K562 (cell line): Measurements from ENCODE around the gene BAG2.

Experiments used
- CBX8 ChIP-seq: fragments of 200-600 bp; sonication (generic); IDR thresholded peaks from 2 replicates; pipeline ENCODE4 v1.6.1; 2012; ENCODE audit warnings: borderline replicate concordance, mixed run types, low read depth, mild to moderate bottlenecking, moderate library complexity, mixed read lengths, low read length, control low read depth, inconsistent platforms; ENCODE audit not compliant: poor library complexity, severe bottlenecking; ENCODE audit errors: extremely low read depth
- HDAC6 ChIP-seq: IDR thresholded peaks from 2 replicates; pipeline ENCODE4 v1.6.1; 2012; ENCODE audit warnings: low read depth, mild to moderate bottlenecking, control low read depth, inconsistent platforms, low read length, moderate library complexity
- KAT7 ChIP-seq: sonication (generic); formaldehyde crosslinking; IDR thresholded peaks from 2 replicates; pipeline ENCODE4 v1.8.0; 2022; ENCODE audit warnings: missing genetic modification reagents, mild to moderate bottlenecking, borderline replicate concordance
- MAX ChIP-seq: sonication (generic); formaldehyde crosslinking; IDR thresholded peaks from 2 replicates; pipeline ENCODE4 v1.9.0; 2022; ENCODE audit warnings: mild to moderate bottlenecking, missing genetic modification reagents
- MXI1 ChIP-seq: IDR thresholded peaks from 2 replicates; pipeline ENCODE4 v1.6.1; 2011; ENCODE audit warnings: low read depth, mild to moderate bottlenecking, improper control_type of control experiment, low read length
- ZNF197 ChIP-seq: fragments of 200-800 bp; sonication (Bioruptor generic); IDR thresholded peaks from 2 replicates; pipeline ENCODE4 v1.6.1; 2016; ENCODE audit warnings: low read depth, missing genetic modification characterization, missing compliant biosample characterization
- ZNF584 ChIP-seq: fragments of 200-800 bp; sonication (Bioruptor generic); IDR thresholded peaks from 2 replicates; pipeline ENCODE4 v1.6.1; 2016; ENCODE audit warnings: low read depth, mild to moderate bottlenecking, missing genetic modification characterization, missing compliant biosample characterization
- ZNF586 ChIP-seq: fragments of 450-650 bp; formaldehyde crosslinking; conservative IDR thresholded peaks from 2 replicates; pipeline ENCODE4 v1.4.0; 2020; ENCODE audit warnings: mild to moderate bottlenecking, moderate library complexity
- TF ChIP-seq, protein P1 (sequence below), 3 experiments: IDR thresholded peaks in 2 of 3; conservative IDR thresholded peaks in 1 of 3; 2 replicates each; pipeline ENCODE4 v1.5.1; 2011 to 2012; ENCODE audit warnings: low read length in 3 of 3, mild to moderate bottlenecking in 3 of 3, control low read depth in 2 of 3, improper control_type of control experiment in 1 of 3, inconsistent platforms in 1 of 3, low read depth in 1 of 3, mixed read lengths in 1 of 3, moderate library complexity in 1 of 3; ENCODE audit not compliant: insufficient read depth in 2 of 3
- TF ChIP-seq, protein P2 (sequence below): sonication (generic); formaldehyde crosslinking; IDR thresholded peaks from 2 replicates; pipeline ENCODE4 v1.8.1; 2022; ENCODE audit warnings: missing genetic modification reagents

GRCh38 chr6:57147401-57147800, 24.7 kb upstream of the BAG2 start:
- TF ChIP-seq MXI1, result no peak
- TF ChIP-seq MAX (CRISPR knock-in tag), result no peak
- no peak for TF ChIP-seq KAT7 (CRISPR knock-in tag)
- no peak for TF ChIP-seq ZNF197 (CRISPR knock-in tag)
- no peak for TF ChIP-seq ZNF586 (CRISPR knock-in tag)
- TF ChIP-seq HDAC6, result no peak
- TF ChIP-seq, protein P1, sequence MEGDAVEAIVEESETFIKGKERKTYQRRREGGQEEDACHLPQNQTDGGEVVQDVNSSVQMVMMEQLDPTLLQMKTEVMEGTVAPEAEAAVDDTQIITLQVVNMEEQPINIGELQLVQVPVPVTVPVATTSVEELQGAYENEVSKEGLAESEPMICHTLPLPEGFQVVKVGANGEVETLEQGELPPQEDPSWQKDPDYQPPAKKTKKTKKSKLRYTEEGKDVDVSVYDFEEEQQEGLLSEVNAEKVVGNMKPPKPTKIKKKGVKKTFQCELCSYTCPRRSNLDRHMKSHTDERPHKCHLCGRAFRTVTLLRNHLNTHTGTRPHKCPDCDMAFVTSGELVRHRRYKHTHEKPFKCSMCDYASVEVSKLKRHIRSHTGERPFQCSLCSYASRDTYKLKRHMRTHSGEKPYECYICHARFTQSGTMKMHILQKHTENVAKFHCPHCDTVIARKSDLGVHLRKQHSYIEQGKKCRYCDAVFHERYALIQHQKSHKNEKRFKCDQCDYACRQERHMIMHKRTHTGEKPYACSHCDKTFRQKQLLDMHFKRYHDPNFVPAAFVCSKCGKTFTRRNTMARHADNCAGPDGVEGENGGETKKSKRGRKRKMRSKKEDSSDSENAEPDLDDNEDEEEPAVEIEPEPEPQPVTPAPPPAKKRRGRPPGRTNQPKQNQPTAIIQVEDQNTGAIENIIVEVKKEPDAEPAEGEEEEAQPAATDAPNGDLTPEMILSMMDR (IDR thresholded peaks at IDR 0.05 in 2 of 3, conservative IDR thresholded peaks at IDR 0.05 in 1 of 3; ENCODE audit: insufficient read depth in 2 of 3, low read depth in 1 of 3, low read length in 3 of 3), result no peak
- TF ChIP-seq ZNF584 (CRISPR knock-in tag), result no peak
- no peak for TF ChIP-seq CBX8
- TF ChIP-seq, protein P2, sequence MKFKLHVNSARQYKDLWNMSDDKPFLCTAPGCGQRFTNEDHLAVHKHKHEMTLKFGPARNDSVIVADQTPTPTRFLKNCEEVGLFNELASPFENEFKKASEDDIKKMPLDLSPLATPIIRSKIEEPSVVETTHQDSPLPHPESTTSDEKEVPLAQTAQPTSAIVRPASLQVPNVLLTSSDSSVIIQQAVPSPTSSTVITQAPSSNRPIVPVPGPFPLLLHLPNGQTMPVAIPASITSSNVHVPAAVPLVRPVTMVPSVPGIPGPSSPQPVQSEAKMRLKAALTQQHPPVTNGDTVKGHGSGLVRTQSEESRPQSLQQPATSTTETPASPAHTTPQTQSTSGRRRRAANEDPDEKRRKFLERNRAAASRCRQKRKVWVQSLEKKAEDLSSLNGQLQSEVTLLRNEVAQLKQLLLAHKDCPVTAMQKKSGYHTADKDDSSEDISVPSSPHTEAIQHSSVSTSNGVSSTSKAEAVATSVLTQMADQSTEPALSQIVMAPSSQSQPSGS (CRISPR knock-in tag), result no peak
